HG02981 (cell line): ENCODE results near the gene AHRR.
A peak's percentile ranks its signal among the peaks of the same experiment; 100 is the strongest.
"Not testable (repeated sequence)": the region's sequence is repeated elsewhere in the genome, so short reads cannot be mapped to it uniquely, and the experiment has no call there.

Source experiments
- ATAC-seq: cut with Tn5 transposase; IDR thresholded peaks from one replicate; pipeline ENCODE4 v1.9.1; 2021; ENCODE audit warnings: mild to moderate bottlenecking, moderate library complexity; ENCODE audit not compliant: unreplicated experiment

AHRR gene

DNA sequence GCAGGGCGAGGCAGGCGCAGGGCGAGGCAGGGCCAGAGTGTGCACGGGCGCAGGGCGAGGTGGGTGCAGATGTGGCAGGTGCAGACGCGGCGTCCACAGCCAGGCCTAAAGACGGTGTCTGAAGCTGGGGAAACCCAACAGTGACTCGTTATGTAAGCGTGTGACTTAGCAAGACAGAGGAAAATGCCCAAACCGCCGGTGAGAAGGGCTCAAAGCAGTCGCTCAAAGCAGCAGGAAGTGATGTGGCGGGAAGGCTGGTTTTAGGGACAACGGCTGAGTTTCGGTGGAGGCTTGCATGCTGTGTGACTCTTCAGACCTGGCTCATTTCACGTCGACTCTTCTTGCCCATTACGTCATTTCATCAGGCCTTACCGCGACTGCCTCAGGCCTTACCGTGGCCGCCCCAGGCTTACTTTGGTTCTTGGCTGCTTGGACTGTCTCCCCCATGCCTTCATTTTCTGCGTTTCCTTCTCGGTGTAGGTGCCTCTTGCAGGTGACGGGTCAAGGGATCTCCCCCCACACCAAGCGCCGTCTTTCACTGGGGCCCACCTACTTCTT, 71.0 kb downstream of the AHRR start:
- ATAC-seq, result peak; percentile 88

DNA sequence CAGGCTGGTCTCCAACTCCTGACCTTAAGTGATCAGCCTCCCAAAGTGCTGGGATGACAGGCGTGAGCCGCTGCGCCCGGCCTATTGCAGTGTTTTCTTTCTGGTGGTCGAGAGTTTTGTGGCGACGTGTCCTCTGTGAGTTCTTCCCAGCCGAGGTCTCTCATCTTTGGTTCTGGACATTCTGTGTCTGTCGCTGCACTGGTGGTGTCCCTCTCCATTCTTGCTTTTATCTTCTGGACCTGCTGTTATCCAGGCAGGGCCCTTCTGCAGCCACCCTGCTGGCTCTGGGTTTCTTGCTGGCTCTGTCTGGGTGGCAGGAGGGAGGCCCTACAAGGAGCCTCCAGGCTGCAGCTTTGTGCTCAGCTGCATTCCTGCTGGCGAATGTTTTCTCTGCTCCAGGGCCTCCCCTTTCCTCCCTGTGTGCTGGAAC, 72.3 kb downstream of the AHRR start:
- ATAC-seq, result no peak

DNA sequence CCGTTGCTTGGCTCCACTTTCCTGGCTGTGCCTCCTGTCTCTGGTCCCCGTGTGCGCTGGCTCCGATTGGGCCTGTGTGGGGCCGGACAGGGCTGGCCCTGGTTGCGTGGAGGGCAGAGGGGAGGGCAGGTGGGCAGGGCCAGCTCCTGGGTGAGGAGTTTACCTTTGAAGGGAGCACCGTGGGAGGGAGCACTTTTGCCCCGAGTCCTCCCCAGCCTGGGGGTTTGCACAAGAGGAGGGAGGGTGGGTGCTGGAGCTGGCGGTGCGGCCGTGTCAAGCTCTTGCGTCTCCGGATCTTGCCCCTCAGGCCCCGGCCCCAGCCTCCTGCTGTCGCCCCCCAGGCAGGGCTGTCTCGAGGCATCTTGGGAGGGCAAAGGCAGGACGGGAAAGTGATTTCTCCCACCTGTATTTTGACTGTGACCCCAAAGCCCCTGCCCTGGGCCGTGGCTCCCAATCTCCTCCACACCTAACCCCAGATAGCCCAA, 73.2 kb downstream of the AHRR start:
- ATAC-seq, result no peak

DNA sequence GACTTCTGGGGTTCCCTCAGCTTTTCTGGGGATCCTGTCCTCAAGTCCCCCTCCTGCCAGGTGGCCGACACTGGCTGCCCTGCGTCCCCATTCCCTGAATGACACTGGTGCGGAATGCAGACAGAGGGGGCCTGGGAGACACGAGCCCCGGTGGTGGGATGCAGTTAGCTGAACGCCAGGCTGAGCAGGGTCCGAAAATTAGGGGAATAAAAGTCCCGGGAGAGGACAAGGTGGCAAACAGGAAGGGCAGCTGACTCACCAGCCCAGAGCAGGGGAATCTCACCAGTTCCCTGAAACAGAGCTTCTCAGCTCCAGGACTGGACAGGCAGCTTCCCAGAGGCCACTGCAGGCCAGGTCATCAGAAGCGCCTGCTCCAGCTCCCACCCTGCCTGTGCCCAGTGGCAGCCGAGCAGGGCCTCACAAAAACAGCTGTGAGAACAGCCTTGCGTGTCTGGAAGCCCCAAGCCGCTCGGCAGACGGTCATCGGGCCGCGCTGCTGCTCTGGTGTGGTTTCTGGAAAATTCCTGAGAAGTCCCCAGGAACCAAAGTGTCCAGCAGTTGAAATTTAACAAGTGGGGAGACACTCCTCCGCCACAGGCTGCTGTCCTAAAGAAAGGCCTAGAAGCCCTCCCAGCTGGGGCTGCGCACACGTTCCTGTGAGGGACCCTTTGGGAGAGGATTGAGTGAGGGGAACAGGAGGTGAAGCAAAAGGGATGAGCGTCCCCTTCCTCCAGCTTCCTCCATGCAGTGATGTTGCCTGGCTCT, 73.8 kb downstream of the AHRR start:
- ATAC-seq, result no peak

DNA sequence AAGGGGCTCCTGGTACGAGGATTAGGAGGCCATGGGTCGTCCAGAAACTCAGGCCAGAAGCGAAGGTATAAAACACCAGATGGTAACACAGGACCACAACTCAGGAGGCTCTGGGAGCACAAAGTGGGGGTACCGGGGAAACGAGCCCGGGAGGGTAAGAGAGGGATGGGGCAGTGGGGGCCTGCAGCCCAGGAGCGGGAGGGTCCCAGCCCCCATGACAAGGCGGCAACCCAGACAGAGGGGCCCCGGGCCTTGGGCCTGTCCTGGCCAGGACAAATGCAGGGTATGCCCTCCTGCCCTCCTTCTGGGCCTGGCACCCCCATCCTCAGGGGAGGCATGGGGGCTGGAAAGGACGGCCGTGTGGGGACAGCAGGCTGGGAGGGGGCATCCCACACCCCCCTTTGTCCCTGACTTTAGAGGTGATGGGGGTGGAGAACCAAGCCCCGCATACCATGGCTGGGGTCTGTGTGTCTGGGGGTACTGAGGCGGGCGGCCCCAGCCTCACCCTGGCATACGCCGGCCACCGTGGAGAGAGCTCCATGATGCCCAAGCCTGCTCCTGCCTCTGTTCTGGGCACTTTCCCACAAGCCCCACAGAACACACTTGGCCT, 74.5 kb downstream of the AHRR start:
- no peak for ATAC-seq

DNA sequence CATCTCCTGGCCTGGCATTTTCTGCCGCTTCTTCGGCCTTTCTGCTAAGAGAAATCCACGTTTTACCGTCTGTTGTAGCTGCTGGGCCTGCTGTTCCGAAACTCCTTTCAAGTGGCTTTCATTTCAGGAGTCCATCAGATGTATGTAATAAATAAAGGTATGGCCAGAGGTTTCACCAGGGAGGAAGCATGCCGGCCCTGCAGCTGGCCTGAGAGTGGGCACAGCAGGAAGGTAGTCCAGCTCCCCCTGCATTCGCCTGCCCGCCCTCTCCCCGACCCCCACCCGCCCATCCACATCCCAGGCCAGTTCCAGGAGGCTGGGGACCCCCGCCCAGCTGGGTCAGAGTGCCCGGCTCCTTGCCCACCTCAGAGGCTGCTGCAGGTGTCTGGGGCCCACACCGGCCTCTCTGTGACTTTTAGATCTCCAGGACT, 75.0 kb downstream of the AHRR start:
- no peak for ATAC-seq

DNA sequence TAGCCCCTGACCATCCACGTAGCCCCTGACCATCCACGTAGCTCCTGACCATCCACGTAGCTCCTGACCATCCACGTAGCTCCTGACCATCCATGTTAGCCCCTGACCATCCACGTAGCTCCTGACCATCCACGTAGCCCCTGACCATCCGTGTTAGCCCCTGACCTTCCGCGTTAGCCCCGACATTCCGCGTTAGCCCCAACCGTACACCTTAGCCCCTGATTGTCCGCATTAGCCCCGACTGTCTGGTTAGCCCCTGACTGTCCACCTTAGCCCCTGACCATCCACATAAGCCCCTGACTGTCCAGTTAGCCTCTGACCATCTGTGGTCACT, 76.6 kb downstream of the AHRR start:
- not testable (repeated sequence) for ATAC-seq

DNA sequence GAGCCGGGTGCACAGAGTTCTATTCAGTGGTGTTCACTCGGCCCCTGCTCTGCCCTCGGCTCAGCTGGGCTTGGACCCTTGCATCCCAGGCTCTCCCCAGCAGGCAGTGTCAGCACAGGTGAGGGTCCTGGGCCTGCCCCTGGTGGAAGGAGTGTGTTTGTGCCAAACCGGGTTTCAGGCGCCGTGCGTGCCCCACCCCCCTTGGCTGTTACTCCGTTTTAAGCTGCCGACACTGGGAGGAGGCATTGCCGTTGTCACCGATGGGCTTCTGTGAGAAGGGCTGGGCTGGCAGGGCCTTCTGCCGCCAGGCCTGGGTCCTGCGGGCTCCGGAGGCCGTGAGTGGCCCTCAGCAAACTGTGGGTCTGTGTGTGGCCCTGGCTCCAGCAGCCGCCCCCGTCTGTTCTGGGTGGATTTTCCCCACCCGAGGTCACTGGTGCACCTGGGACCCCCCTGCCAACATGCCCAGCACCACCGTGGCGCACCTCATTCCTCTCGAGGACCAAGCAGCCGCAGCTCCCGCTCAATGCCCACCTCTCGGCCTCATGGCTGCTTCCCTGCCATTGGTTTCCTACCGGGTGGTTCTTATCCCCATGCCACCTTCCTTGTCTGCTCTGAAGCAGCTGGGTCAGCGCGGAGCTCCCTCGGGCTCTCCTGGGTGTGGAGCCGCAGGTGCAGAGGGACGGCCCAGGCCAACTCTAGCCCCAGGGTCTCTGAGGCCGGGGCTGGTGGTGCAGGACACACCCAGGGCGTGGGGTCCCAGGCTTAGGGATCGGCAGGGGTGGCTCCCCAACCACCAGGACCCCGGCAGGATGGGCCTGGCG, 77.2 kb downstream of the AHRR start:
- no peak for ATAC-seq

DNA sequence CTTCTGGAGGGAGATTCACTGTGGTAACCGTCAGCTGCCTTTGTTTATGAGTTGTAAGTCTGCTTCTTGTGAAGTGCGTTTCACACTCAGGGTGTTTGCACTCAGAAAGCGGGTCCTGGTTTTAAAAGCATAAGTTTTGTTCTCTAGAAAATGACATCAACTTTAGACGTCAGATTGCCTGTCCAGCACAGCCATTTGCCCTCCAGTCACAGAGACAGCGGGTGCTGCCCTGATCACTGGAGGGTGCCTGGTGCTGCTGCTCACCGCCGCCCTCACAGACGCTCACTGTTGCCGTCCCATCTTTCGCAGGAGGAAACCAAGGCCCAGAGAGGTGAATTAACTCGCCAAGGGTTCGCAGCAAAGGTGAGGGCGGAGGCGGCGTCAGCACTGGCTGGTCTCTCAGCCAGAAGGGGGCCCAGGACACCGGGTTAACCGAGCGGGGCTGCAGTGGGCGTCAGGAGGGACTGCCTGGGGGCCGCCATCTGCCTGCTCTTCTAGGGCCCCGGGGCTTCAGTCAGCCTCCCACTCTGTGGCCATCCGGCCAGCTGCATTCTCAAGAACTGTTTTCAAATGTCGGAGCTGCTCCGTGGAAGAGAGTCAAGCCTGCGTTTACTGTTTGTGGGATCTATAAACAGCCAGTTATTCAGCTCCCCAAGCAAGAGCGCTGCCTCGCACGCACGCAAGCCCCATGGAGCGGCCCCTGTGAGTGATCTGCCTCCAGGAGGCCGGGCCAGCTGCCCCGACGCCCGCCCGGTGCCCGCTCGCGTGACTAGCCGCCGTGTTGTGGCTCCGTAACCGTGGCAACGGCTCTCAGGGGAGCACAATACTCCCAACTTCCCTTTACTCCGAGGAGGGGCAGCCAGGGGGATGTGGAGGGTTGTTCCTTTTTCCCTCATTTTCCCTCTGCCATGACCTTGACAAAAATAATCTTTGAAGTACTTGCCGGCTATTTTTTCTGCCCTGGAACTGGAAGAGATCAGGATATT, 78.1 kb downstream of the AHRR start:
- peak; percentile 79 for ATAC-seq

DNA sequence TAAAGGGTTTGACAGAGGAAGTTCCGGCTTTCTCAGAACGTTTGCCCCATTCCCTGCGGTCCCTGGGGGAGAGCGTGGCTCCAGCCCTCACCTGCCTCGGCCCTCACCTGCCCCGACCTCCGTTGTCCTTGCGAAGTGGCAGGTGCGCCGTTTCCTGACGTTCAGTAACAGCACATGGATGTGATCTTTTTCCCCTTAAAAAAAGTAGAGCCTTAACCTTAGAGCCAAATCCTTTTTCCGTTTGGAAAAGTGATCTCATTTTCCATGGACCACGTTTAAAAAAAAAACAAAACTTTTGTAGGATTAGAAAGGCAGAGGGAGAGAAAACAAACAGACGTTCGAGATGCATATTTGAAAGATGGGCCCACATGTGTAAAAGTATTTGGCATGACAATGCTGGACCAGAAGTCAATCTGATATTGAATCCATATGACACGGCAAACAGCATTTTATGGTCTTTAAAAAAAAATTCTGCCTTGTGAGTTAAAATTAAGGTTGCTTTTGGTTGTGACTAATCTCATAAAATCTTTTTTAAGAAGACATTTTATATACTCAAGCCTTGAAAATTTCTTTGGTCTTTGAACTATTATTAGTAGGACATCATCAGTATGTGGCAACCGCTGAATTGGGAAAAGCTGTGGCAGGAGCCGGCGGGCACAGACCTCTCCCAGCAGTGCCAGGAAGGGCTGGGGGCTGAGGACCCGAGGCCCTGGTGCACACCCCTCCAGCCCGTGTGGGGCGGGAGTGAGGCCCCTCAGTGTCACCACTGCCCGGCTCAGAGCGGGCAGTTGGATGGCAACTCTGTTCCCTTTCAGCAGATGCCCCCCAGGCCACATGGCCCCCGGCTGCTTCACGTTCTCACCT, 79.0 kb downstream of the AHRR start:
- ATAC-seq, result peak; percentile 7

DNA sequence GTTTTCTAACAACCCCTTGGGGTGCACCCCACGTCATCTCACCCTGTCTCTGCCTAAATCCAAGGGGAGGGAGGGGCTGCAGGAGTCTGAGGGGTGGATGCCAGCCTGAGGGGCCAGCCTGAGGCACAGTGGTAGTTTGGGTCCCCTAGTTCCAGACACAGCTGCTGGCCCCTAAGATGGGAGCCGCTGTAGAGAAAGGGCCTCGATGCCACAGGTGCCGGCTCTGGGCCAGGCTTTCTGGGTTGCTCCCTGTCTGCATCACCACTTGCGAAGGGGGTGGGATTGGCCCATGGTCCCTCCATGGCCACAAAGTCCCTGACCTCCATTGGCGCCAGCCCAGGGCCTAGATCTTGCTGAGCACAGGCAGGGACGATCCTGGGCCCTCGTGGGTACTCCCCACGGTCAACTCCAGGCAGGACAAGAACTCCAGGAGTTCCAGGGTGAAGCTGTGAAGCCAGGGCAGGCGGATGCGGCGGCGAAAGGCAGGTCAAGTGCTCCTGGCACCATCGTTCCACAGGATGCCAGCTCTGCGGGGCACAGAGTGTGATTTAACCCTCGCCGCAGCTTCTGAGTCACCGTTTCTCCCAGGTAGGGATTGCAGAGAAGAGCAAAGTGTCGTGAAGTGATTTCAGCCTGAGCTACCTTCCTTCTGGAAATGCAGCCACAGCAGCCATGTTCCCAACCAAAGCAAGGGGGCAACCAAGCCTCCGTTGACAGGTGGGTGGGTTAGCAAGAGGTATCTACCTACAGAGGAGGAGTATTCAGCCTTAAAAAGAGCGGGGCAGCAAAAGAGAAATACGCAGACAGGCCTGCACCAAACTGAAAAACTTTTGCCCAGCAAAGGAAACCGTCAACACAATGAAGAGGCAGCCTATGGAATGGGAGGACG, 79.9 kb downstream of the AHRR start:
- ATAC-seq, result no peak

DNA sequence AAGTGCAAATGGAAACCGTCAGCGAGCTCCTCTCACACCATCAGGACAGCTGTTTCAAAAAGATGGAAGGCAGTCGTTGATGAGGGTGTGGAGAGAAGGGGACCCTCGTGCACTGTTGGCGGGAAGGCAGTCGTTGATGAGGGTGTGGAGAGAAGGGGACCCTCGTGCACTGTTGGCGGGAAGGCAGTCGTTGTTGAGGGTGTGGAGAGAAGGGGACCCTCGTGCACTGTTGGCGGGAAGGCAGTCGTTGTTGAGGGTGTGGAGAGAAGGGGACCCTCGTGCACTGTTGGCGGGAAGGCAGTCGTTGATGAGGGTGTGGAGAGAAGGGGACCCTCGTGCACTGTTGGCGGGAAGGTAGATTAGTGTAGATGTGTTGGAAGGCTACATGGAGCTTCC, 80.7 kb downstream of the AHRR start:
- ATAC-seq, result not testable (repeated sequence)

DNA sequence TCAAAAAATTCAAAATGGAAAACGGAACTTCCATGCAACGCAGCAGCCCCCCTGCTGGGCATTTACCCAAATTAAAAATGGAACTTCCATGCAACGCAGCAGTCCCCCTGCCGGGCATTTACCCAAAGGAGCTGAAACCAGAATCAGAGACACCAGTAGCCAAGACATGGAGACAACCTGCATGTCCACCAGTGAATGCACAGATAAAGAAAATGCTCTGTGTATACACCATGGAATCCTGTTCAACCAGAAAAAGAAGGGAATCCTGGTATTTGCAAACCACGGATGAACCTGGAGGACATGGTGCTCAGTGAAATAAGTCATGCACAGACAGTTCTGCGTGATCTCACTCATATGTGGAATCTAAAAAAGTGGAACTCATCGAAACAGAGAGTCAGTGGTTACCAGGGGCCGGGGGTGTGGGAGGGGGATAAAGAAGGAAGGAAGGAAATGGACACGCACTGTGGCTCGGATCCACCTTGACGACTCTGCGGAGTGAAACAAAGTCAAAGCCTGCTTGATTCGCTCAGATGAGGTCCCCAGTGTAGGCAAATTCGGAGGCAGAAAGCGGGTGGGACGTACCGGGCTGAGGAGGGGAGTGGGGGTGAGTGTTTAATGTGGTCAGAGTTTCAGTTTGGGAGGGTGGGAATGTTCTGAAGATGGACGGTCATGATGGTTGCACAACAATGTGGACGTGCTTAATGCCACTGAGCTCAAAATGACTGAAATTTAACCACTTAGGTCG, 81.3 kb downstream of the AHRR start:
- peak; percentile 60 for ATAC-seq

DNA sequence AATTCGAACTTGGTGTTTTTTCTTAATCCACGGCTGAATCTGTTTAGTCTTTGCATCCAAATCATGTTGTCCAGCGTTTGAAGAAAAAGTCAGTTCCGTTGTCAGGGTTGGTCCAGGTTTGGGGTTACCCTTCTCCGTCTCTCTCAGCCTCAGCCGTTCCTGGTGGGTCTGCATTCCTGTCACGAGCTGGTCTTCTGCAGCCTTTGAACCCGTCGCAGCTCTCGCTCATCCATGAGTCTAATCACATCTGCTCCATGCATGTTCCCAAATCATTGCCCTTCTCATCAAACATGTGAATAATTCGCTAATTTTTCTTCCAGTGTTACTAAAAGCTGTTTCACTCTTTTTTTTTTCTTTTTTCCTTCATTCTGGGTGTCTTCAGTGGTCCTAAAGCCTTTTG, 82.5 kb downstream of the AHRR start:
- no peak for ATAC-seq

DNA sequence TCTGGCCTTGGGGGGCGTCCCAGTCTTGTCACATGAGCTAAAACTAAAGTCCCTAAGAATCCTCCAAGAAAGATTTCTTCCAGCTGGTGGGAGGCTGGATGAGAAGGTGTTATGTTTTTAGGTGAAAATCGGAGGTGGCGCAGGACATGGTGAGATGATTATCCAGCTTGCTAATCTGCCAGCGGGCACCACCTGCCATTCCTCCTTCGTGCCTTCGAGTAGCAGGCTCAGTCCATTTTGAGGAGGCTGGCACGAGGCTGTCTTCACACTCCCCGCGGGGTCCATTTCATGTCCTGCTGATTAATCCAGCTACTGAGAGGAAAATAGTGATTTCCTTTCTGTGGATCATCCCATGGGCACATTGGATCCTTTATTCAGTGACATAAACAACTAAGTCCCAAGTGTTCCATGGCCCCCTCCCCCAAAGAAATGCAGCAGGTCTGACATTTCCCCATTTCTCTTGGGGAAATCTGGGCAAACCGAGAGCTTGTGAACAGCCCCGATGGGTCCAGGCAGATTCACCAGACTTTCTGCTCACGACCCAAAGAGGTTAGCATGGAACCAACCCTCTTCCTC, 83.2 kb downstream of the AHRR start:
- ATAC-seq, result no peak

DNA sequence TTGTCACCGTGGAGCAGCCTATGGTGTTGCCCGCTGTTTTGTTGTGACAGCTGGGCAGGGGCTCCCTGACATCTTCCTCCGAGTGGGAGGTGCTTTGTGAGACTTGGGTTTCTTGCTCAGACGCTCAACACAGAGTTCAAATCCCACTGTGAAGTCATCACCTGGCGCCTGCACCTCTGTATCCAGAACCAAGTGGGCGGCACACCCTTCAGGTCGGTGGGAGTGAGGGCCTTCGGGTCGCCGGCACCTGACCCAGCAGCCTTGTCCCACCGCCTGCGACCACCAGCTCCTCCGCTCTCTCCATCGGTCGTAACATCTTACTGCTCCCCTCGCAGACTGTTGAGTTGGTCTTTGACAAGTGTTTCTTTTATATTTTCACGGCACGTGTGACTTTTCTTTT, 83.9 kb downstream of the AHRR start:
- no peak for ATAC-seq

DNA sequence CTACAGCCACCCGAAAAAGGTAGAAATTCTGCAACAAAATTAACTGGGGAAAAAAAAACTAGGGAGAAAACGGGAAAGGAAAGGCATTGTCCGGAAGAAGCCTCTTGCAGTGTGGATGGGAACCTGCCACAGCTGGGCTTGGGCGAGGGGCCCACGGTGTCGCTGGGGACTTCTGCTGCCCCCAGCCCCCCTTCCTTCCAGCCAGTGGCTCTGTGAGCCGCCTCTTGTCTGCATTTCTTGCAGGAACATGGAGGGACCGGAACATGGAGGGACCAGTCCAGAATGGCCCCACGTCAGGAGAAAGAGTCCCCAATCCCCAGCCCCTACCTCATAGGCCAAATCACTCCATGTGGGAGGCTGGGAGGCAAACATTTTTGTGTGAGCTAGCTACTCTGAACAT, 84.5 kb downstream of the AHRR start:
- ATAC-seq, result no peak
